CD8-positive, alpha-beta memory T cell (primary cell): ENCODE measurements around the gene HECTD4. TPM values are rescaled to one million over a fixed set of nuclear protein-coding genes. Genes with fewer than 3 reads are reported as not detected.
A peak's percentile ranks its signal among the peaks of the same experiment; 100 is the strongest.
"Not testable (repeated sequence)": the region's sequence is repeated elsewhere in the genome, so short reads cannot be mapped to it uniquely, and the experiment has no call there.

Experiments
- CTCF ChIA-PET: fragments of 350-600 bp; sonication (Branson Sonifier 250); formaldehyde crosslinking; loops from one replicate; lab custom pipeline; 2021; ENCODE audit warnings: antibody characterized with exemption; lab: Charles Lee
- POLR2A ChIA-PET: fragments of 350-600 bp; sonication (Branson Sonifier 250); formaldehyde crosslinking; loops from one replicate; lab custom pipeline; 2021; ENCODE audit warnings: antibody characterized with exemption; lab: Charles Lee
- DNase-seq, 5 donors: peaks; one replicate each; pipeline versions ENCODE4 v3.0.0 to v3.0.0-alpha.2; 2020 to 2022; ENCODE audit warnings: mixed read lengths in 1 of 5
- H3K27ac ChIP-seq: one replicate; pipeline ENCODE4 v1.7.0; 2013; ENCODE audit warnings: low read depth, mild to moderate bottlenecking, low read length, moderate library complexity
- H3K27me3 ChIP-seq: 2 replicates; pipeline ENCODE4 v1.7.0; 2013; ENCODE audit warnings: low read length, mild to moderate bottlenecking; ENCODE audit not compliant: insufficient read depth, poor library complexity, severe bottlenecking
- H3K36me3 ChIP-seq: 2 replicates; pipeline ENCODE4 v1.7.0; 2013; ENCODE audit warnings: mild to moderate bottlenecking, low read length, moderate library complexity; ENCODE audit not compliant: insufficient read depth
- H3K4me1 ChIP-seq: 2 replicates; pipeline ENCODE4 v1.7.0; 2013; ENCODE audit warnings: mild to moderate bottlenecking, low read length, moderate library complexity; ENCODE audit not compliant: insufficient read depth
- H3K4me3 ChIP-seq: 2 replicates; pipeline ENCODE4 v1.7.0; 2013; ENCODE audit warnings: mild to moderate bottlenecking, low read length
- H3K9me3 ChIP-seq: 2 replicates; pipeline ENCODE4 v1.7.0; 2013; ENCODE audit warnings: mild to moderate bottlenecking, low read length
- H3K27ac Mint-ChIP-seq, 8 donors: one replicate each; pipeline ENCODE4 v1.8.0; 2020 to 2021; ENCODE audit warnings: mixed read lengths in 8 of 8, mild to moderate bottlenecking in 6 of 8, inconsistent platforms in 3 of 8, moderate library complexity in 3 of 8
- H3K27me3 Mint-ChIP-seq, 2 donors: one replicate each; pipeline ENCODE4 v1.8.0; 2020 to 2021; ENCODE audit warnings: mixed read lengths in 2 of 2, mild to moderate bottlenecking in 1 of 2, moderate library complexity in 1 of 2
- H3K36me3 Mint-ChIP-seq, 3 donors: one replicate each; pipeline ENCODE4 v1.8.0; 2020 to 2021; ENCODE audit warnings: mixed read lengths in 3 of 3, inconsistent platforms in 1 of 3, mild to moderate bottlenecking in 1 of 3
- H3K4me1 Mint-ChIP-seq, 3 donors: one replicate each; pipeline ENCODE4 v1.8.0; 2020 to 2021; ENCODE audit warnings: mixed read lengths in 3 of 3, inconsistent platforms in 1 of 3, mild to moderate bottlenecking in 1 of 3
- H3K4me3 Mint-ChIP-seq, 7 donors: one replicate each; pipeline ENCODE4 v1.8.0; 2020 to 2021; ENCODE audit warnings: mixed read lengths in 7 of 7, mild to moderate bottlenecking in 6 of 7, moderate library complexity in 4 of 7, inconsistent platforms in 2 of 7
- H3K9me3 Mint-ChIP-seq, 5 donors: one replicate each; pipeline ENCODE4 v1.8.0; 2020 to 2022; ENCODE audit warnings: mixed read lengths in 5 of 5, mild to moderate bottlenecking in 3 of 5, moderate library complexity in 2 of 5, inconsistent platforms in 1 of 5
- polyA plus RNA-seq: library from polyadenylated mRNA; unstranded; fragments of 300-500 nt; fragmentation: Illumina TruSeq; gene quantifications from one replicate; pipeline ENCODE4 v1.2.3, GENCODE V29; 2021
- total RNA-seq, 2 experiments: library from RNA; stranded (reverse); gene quantifications; one replicate each; pipeline ENCODE4 v1.2.3, GENCODE V29; 2021

The HECTD4 gene
- total and polyA plus RNA-seq, 3 experiments from 2014 or later, result 3.1 to 32.8 (median 29.7) TPM

DNA sequence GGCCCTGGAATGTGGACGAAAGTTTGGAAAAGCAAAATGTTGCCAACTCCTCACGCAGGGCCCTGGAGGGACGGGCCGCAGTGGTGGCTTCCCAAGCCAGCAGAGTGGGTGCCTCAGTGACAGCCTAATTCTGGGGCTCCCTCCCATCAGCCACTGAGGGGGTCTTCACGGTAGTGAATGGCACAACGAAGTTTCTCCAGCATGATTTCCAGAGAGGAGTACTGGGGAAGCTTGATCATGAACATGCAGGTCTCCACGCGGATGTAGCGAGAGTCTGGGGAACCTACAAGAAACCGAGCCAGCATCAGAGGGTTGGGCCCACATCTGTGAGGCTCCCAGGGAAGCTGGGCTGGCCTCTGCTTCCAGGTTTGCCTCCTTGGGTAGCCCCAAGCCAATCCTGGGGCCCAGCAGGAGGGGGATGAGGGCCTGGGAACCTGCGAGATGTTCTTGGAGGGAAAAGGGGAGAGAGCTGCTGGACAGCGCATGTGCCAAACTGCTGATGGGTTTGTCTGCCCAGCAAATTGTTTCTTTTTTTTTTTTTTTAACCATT lies 219.9 kb downstream of the HECTD4 start:
- Histone ChIP-seq H3K27ac (no peak overlapping the region), H3K27me3 (no peaks in the 10 kb centered on the region), H3K9me3 (peaks cover 8% of the 10 kb centered on the region), H3K4me3 (no peak overlapping the region), H3K36me3 (no peaks in the 10 kb centered on the region), H3K4me1 (peaks cover 20% of the 10 kb centered on the region)
- POLR2A ChIA-PET, result interaction anchor here (0.6 kb wide), 1 partner anchor 106 kb away, joined by 5 read pairs; no protein-coding TSS in a partner anchor
- CTCF ChIA-PET, result no interaction called here
- Mint-ChIP-seq H3K9me3 (peaks cover 12 to 26% (median 20%) of the 10 kb centered on the region in 5 donors), H3K27ac (peak overlapping the region in 2 of 8 donors; percentile 27 to 45), H3K4me1 (peaks cover 28 to 42% (median 41%) of the 10 kb centered on the region in 3 donors), H3K36me3 (peaks cover 26 to 61% (median 36%) of the 10 kb centered on the region in 3 donors), H3K4me3 (no peak overlapping the region), H3K27me3 (no peaks in the 10 kb centered on the region)
- DNase-seq, result no peak

DNA sequence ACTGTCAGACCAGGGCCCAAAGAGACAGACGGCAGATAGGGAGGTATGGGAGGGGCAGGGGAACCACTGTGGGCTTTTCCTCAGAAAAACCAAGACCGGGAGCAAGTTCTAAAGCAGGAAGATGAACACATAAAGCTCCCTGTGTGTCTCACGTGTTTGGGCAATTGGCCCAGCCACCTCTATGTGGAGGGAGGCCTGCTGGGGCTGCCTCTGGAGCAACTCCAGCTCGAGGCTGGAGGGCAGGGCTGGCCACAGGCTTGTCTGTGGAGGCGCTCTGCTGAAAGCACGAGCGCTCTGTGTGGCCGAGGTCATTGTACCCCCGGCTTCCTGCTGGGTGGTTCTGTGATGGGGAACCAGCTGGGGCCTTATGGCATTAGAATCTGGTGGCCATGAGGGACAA lies 220.5 kb downstream of the HECTD4 start:
- peak overlapping the region in 3 of 8 donors; percentile 8 to 70 (median 29) for H3K27ac Mint-ChIP-seq
- H3K27me3 Mint-ChIP-seq, result no peaks in the 10 kb centered on the region
- peaks cover 16 to 32% (median 25%) of the 10 kb centered on the region in 5 donors for H3K9me3 Mint-ChIP-seq
- no peak overlapping the region for H3K4me3 ChIP-seq
- ChIA-PET CTCF (no interaction called here), POLR2A (no interaction called here)
- H3K36me3 ChIP-seq, result no peaks in the 10 kb centered on the region
- peak overlapping the region in 1 of 7 donors; percentile 11 for H3K4me3 Mint-ChIP-seq
- H3K27ac ChIP-seq, result no peak overlapping the region
- peaks cover 20% of the 10 kb centered on the region for H3K4me1 ChIP-seq
- H3K27me3 ChIP-seq, result no peaks in the 10 kb centered on the region
- peaks cover 32 to 47% (median 47%) of the 10 kb centered on the region in 3 donors for H3K4me1 Mint-ChIP-seq
- no peak for DNase-seq
- peaks cover 31 to 67% (median 42%) of the 10 kb centered on the region in 3 donors for H3K36me3 Mint-ChIP-seq
- peaks cover 8% of the 10 kb centered on the region for H3K9me3 ChIP-seq

GRCh38 chr12:112160611-112161010 lies 221.6 kb downstream of the HECTD4 start:
- ChIA-PET CTCF (no interaction called here), POLR2A (interaction anchor here (1.4 kb wide), 1 partner anchor 36 kb away, joined by 3 read pairs; no protein-coding TSS in a partner anchor)
- no peaks in the 10 kb centered on the region for H3K36me3 ChIP-seq
- H3K9me3 ChIP-seq, result peaks cover 8% of the 10 kb centered on the region
- Mint-ChIP-seq H3K9me3 (peaks cover 23 to 44% (median 31%) of the 10 kb centered on the region in 5 donors), H3K36me3 (peaks cover 38 to 78% (median 53%) of the 10 kb centered on the region in 3 donors), H3K27ac (peak overlapping the region in 5 of 8 donors; percentile 27 to 70 (median 63)), H3K27me3 (no peaks in the 10 kb centered on the region), H3K4me1 (peaks cover 40 to 55% (median 55%) of the 10 kb centered on the region in 3 donors), H3K4me3 (no peak overlapping the region)
- no peak overlapping the region for H3K4me3 ChIP-seq
- no peaks in the 10 kb centered on the region for H3K27me3 ChIP-seq
- H3K27ac ChIP-seq, result no peak overlapping the region
- no peak for DNase-seq
- H3K4me1 ChIP-seq, result peaks cover 20% of the 10 kb centered on the region

GRCh38 chr12:112159146-112159541 lies 223.1 kb downstream of the HECTD4 start:
- Mint-ChIP-seq H3K27me3 (no peaks in the 10 kb centered on the region), H3K4me1 (peaks cover 40 to 59% (median 55%) of the 10 kb centered on the region in 3 donors), H3K36me3 (peaks cover 46 to 90% (median 62%) of the 10 kb centered on the region in 3 donors), H3K9me3 (peaks cover 25 to 50% (median 36%) of the 10 kb centered on the region in 5 donors), H3K27ac (peak overlapping the region; percentile 42 to 93 (median 87)), H3K4me3 (peak overlapping the region in 6 of 7 donors; percentile 38 to 78 (median 62))
- Histone ChIP-seq H3K4me1 (peaks cover 20% of the 10 kb centered on the region), H3K36me3 (peaks cover 2% of the 10 kb centered on the region), H3K9me3 (peaks cover 8% of the 10 kb centered on the region), H3K4me3 (no peak overlapping the region), H3K27me3 (no peaks in the 10 kb centered on the region), H3K27ac (no peak overlapping the region)
- ChIA-PET POLR2A (interaction anchor here (1.1 kb wide), 1 partner anchor 34 kb away, joined by 4 read pairs; the partner anchor contains the start of gene TRAFD1), CTCF (interaction anchor here (0.9 to 1.7 kb wide), 2 partner anchors 9 to 33 kb away, joined by 3 to 6 read pairs; partner anchors contain the start of gene TRAFD1)
- no peak for DNase-seq

GRCh38 chr12:112158461-112159145 lies 223.6 kb downstream of the HECTD4 start:
- H3K4me1 ChIP-seq, result peaks cover 20% of the 10 kb centered on the region
- CTCF ChIA-PET, result interaction anchor here (0.9 to 1.7 kb wide), 2 partner anchors 9 to 33 kb away, joined by 3 to 6 read pairs; partner anchors contain the start of gene TRAFD1
- not testable (repeated sequence) for H3K36me3 ChIP-seq, H3K4me3 ChIP-seq, H3K27me3 Mint-ChIP-seq, H3K27me3 ChIP-seq, H3K27ac ChIP-seq, H3K9me3 ChIP-seq
- Mint-ChIP-seq H3K9me3 (peaks cover 25 to 51% (median 36%) of the 10 kb centered on the region in 5 donors), H3K27ac (peak overlapping the region; percentile 42 to 93 (median 87)), H3K4me1 (peaks cover 40 to 63% (median 55%) of the 10 kb centered on the region in 3 donors), H3K36me3 (peaks cover 51 to 92% (median 68%) of the 10 kb centered on the region in 3 donors), H3K4me3 (peak overlapping the region in 6 of 7 donors; percentile 38 to 78 (median 62))
- POLR2A ChIA-PET, result interaction anchor here (1.1 kb wide), 1 partner anchor 33 kb away, joined by 4 read pairs; the partner anchor contains the start of gene TRAFD1
- DNase-seq, result peak in 4 of 5 donors; percentile 7 to 71 (median 49)

- Histone ChIP-seq H3K27me3 (no peaks in the 10 kb centered on the region), H3K36me3 (peaks cover 28% of the 10 kb centered on the region), H3K4me1 (peaks cover 9% of the 10 kb centered on the region), H3K9me3 (no peaks in the 10 kb centered on the region), H3K4me3 (no peak overlapping the region), H3K27ac (no peak overlapping the region)
- peak overlapping the region in 4 of 8 donors; percentile 19 to 88 (median 60) for H3K27ac Mint-ChIP-seq
- H3K9me3 Mint-ChIP-seq, result peaks cover 25 to 42% (median 31%) of the 10 kb centered on the region in 5 donors
- CTCF ChIA-PET, result interaction anchor here (0.7 to 1.5 kb wide), 2 partner anchors 10 to 15 kb away, joined by 3 read pairs; no protein-coding TSS in a partner anchor
- POLR2A ChIA-PET, result no interaction called here
- H3K27me3 Mint-ChIP-seq, result no peaks in the 10 kb centered on the region
- H3K4me1 Mint-ChIP-seq, result peaks cover 27 to 37% (median 28%) of the 10 kb centered on the region in 3 donors
- no peak for DNase-seq
- no peak overlapping the region for H3K4me3 Mint-ChIP-seq
- H3K36me3 Mint-ChIP-seq, result peaks cover 59 to 92% (median 59%) of the 10 kb centered on the region in 3 donors
These were observed 228.4 kb downstream of the HECTD4 start for GRCh38 chr12:112153893-112154219.

GRCh38 chr12:112153181-112153892 lies 228.9 kb downstream of the HECTD4 start:
- H3K27me3 Mint-ChIP-seq, result no peaks in the 10 kb centered on the region
- Histone ChIP-seq H3K4me1 (peaks cover 4% of the 10 kb centered on the region), H3K27me3 (no peaks in the 10 kb centered on the region), H3K36me3 (peaks cover 33% of the 10 kb centered on the region), H3K4me3 (no peak overlapping the region), H3K9me3 (no peaks in the 10 kb centered on the region), H3K27ac (no peak overlapping the region)
- H3K4me1 Mint-ChIP-seq, result peaks cover 22 to 32% (median 23%) of the 10 kb centered on the region in 3 donors
- no peak overlapping the region for H3K4me3 Mint-ChIP-seq
- peaks cover 22 to 37% (median 26%) of the 10 kb centered on the region in 5 donors for H3K9me3 Mint-ChIP-seq
- no peak for DNase-seq
- ChIA-PET POLR2A (interaction anchor here (0.7 kb wide), 1 partner anchor 96 kb away, joined by 3 read pairs; no protein-coding TSS in a partner anchor), CTCF (interaction anchor here (0.7 to 1.5 kb wide), 2 partner anchors 11 to 16 kb away, joined by 3 read pairs; no protein-coding TSS in a partner anchor)
- H3K36me3 Mint-ChIP-seq, result peaks cover 55 to 92% (median 59%) of the 10 kb centered on the region in 3 donors
- H3K27ac Mint-ChIP-seq, result peak overlapping the region in 5 of 8 donors; percentile 29 to 88 (median 42)
